Left ventricle myocardium inferior (tissue), 1 donor: Measurements from ENCODE around the gene CDHR1. TPM values are rescaled to one million over a fixed set of nuclear protein-coding genes. Genes with fewer than 3 reads are reported as not detected.

Experiments used
- DNase-seq: peaks from one replicate; pipeline ENCODE4 v3.0.0-alpha.2; 2020
- H3K27ac ChIP-seq: fragments of 200-600 bp; replicated peaks from 2 replicates; pipeline ENCODE4 v1.8.0; 2021
- H3K27me3 ChIP-seq: fragments of 200-600 bp; 2 replicates; pipeline ENCODE4 v1.8.0; 2021; ENCODE audit warnings: low read depth
- H3K36me3 ChIP-seq: fragments of 200-600 bp; 2 replicates; pipeline ENCODE4 v1.8.0; 2021
- H3K4me1 ChIP-seq: fragments of 200-600 bp; 2 replicates; pipeline ENCODE4 v1.8.0; 2021
- H3K4me3 ChIP-seq: fragments of 200-600 bp; 2 replicates; pipeline ENCODE4 v1.8.0; 2021; ENCODE audit warnings: mild to moderate bottlenecking, moderate library complexity
- H3K9me3 ChIP-seq: fragments of 200-600 bp; replicated peaks from 2 replicates; pipeline ENCODE4 v1.8.0; 2021
- intact Hi-C: fragments of 100-400 bp; cut with micrococcal nuclease; formaldehyde crosslinking; loops from one replicate; pipeline ENCODE4 v1.11.0; 2022
- total RNA-seq: library from RNA; stranded (reverse); fragmentation: NEBNext Ultra II Directional; extraction: Animal tissue kit (Norgen Biotek cat#: 25700); gene quantifications from one replicate; pipeline ENCODE4 v1.2.1, GENCODE V29; 2021
- TF ChIP-seq, protein P1 (sequence below): fragments of 200-600 bp; IDR thresholded peaks from 2 replicates; pipeline ENCODE4 v1.8.0; 2021; ENCODE audit warnings: antibody characterized with exemption, mild to moderate bottlenecking, borderline replicate concordance
- donor health status: DM: no; HTN: yes; CAD: no; lungs with severe emphysema.

Gene CDHR1
- total RNA-seq, 1 donor from 2014 or later = 0.41 TPM

- intact Hi-C loops = no loop called here
- Histone ChIP-seq H3K9me3 (no peaks in the 10 kb centered on the region), H3K4me1 (no peaks in the 10 kb centered on the region), H3K27ac (no peak overlapping the region), H3K27me3 (no peaks in the 10 kb centered on the region), H3K36me3 (no peaks in the 10 kb centered on the region), H3K4me3 (no peak overlapping the region)
- TF ChIP-seq, protein P1, sequence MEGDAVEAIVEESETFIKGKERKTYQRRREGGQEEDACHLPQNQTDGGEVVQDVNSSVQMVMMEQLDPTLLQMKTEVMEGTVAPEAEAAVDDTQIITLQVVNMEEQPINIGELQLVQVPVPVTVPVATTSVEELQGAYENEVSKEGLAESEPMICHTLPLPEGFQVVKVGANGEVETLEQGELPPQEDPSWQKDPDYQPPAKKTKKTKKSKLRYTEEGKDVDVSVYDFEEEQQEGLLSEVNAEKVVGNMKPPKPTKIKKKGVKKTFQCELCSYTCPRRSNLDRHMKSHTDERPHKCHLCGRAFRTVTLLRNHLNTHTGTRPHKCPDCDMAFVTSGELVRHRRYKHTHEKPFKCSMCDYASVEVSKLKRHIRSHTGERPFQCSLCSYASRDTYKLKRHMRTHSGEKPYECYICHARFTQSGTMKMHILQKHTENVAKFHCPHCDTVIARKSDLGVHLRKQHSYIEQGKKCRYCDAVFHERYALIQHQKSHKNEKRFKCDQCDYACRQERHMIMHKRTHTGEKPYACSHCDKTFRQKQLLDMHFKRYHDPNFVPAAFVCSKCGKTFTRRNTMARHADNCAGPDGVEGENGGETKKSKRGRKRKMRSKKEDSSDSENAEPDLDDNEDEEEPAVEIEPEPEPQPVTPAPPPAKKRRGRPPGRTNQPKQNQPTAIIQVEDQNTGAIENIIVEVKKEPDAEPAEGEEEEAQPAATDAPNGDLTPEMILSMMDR = no peak
- no peak for DNase-seq
Measured at GRCh38 chr10:84172467-84173356, 21.6 kb upstream of the CDHR1 start.

DNA sequence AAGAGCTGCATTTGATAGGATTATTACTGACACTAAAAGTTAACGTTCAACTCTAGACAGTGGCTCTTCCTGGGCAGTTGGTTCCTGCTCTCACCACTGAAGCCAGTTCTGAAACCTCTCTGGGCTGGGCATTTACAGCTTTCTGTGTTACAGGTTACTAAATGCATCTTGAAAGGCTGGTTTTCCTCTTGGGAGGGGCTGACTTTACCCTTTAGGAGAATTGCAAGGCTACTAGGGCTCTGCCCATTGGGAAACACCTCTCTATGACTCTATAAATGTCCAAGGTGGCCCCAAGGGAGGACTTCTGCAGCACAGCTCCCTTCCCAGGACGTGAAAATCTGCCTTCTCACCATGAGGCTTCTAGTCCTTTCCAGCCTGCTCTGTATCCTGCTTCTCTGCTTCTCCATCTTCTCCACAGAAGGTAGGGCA, 20.8 kb upstream of the CDHR1 start, which contains the start of gene GPR15LG:
Gene GPR15LG (plus strand): TSS at position 301 of the 429 bp plus-strand sequence. CDS start 51 bp downstream, at position 352.
- TF ChIP-seq, protein P1 = no peak
- H3K4me1 ChIP-seq = no peaks in the 10 kb centered on the region
- H3K4me3 ChIP-seq = no peak within 1 kb of the TSS
- no peaks in the 10 kb centered on the region for H3K36me3 ChIP-seq
- intact Hi-C loops = no loop called here
- no peak for DNase-seq
- no peaks in the 10 kb centered on the region for H3K9me3 ChIP-seq
- H3K27ac ChIP-seq = no peak within 1 kb of the TSS
- no peaks in the 10 kb centered on the region for H3K27me3 ChIP-seq

GRCh38 chr10:84175436-84175835, 18.9 kb upstream of the CDHR1 start:
- no peaks in the 10 kb centered on the region for H3K36me3 ChIP-seq
- intact Hi-C loops = no loop called here
- no peaks in the 10 kb centered on the region for H3K27me3 ChIP-seq
- H3K4me1 ChIP-seq = no peaks in the 10 kb centered on the region
- no peak for DNase-seq
- no peaks in the 10 kb centered on the region for H3K9me3 ChIP-seq
- H3K27ac ChIP-seq = no peak overlapping the region
- TF ChIP-seq, protein P1 = no peak
- H3K4me3 ChIP-seq = no peak overlapping the region

GRCh38 chr10:84176351-84176750, 18.0 kb upstream of the CDHR1 start:
- intact Hi-C loops = no loop called here
- H3K9me3 ChIP-seq = no peaks in the 10 kb centered on the region
- TF ChIP-seq, protein P1 = no peak
- H3K27me3 ChIP-seq = no peaks in the 10 kb centered on the region
- H3K4me1 ChIP-seq = no peaks in the 10 kb centered on the region
- no peaks in the 10 kb centered on the region for H3K36me3 ChIP-seq
- no peak overlapping the region for H3K27ac ChIP-seq
- DNase-seq = no peak
- H3K4me3 ChIP-seq = no peak overlapping the region

GRCh38 chr10:84176836-84177474, 17.4 kb upstream of the CDHR1 start:
- Histone ChIP-seq H3K9me3 (no peaks in the 10 kb centered on the region), H3K27ac (no peak overlapping the region), H3K4me3 (no peak overlapping the region), H3K36me3 (no peaks in the 10 kb centered on the region), H3K27me3 (no peaks in the 10 kb centered on the region), H3K4me1 (no peaks in the 10 kb centered on the region)
- DNase-seq = no peak
- TF ChIP-seq, protein P1 = no peak
- intact Hi-C loops = no loop called here
